Erythroblast (primary cell): ENCODE results near the gene ZNF691.
A peak's percentile ranks its signal among the peaks of the same experiment; 100 is the strongest.
"Not testable (repeated sequence)": the region's sequence is repeated elsewhere in the genome, so short reads cannot be mapped to it uniquely, and the experiment has no call there.

ENCODE experiments used
- DNase-seq, 2 experiments: peaks; one replicate each; lab custom pipeline; 2025; lab: John Stamatoyannopoulos, UW
- GATA1 ChIP-seq: IDR thresholded peaks from 2 replicates; pipeline ENCODE4 v1.6.1; 2011; ENCODE audit warnings: low read depth, mild to moderate bottlenecking, control low read depth, low read length, moderate library complexity
- POLR2A ChIP-seq: IDR thresholded peaks from 2 replicates; pipeline ENCODE4 v1.6.1; 2011; ENCODE audit warnings: mild to moderate bottlenecking, low read length

Gene ZNF691

DNA sequence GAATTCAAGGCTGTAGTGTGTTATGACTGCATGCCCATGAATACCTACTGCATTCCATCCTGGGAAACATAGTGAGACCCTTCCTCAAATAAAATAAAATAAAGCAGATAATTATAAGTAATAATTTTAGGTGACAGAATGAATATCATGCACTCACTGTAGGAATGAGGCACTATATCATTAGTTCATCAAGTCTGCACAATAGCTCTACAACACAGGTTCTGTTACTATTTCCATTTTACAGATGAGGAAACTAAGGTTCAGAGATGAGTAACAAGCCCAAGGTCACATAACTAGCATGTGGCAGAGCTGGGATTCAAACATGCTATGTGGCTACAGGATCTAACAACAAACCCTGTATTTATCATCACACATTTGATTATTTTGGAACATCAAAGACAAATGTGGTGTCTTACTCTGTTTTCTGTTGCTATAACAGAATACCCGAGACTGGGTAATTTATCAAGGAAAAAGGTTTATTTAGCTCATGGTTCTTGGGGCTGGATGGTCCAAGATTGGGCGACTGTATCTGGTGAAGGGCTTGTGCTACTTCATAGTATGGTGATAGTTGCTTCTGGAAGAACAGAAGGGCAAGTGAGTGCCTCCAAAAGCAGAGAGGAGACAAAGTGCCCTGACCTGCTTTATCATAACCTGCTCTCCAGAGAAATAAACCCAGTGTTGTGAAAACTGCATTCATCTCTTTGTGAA, 4.8 kb upstream of the ZNF691 start:
- DNase-seq: no peak

DNA sequence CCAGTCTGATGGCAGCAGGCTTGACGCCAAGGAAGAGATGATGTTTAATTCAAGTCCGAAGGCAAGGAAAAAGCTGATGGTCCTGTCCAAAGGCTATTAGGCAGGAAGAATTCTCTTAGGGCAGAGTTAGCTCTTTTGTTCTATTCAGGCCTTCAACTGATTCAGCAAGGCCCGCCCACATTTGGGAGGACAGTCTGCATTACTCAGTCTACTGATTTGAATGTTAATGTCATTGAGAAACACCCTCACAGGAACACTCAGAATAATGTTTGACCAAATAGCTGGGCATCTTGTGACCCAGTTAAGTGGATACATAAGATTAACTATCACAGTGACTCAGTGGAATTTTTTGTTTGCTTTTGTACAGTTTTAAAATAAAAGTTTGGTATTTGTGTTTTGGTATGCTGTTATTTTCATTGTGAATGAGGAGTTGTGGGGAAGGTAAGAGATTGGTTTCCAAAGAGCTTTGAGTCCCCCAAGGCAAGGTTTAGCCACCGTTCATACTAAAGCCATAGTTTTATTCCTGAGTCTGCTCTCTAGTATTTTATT, 1.7 kb upstream of the ZNF691 start:
- DNase-seq: peak in 1 of 2 experiments; percentile 42
- TF ChIP-seq GATA1 (no peak), POLR2A (peak; percentile 28)

More for the DNA sequence above, 4.8 kb upstream of the ZNF691 start:
- TF ChIP-seq POLR2A (no peak), GATA1 (no peak)

DNA sequence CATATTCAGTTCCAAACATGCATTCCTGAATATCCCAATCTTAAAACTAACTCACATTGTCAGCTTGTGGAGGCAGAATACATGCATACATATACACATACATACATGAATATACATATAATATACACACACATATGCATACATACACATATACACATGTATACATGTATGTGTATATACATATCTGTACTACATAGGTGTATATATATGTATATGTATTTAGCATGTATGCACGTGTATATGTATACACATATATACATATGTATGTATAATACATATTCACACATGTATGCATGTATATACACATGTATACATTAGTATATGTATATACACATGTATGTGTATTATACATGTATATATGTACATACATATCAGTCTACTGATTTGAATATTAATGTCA, 1.2 kb upstream of the ZNF691 start:
- peak in 1 of 2 experiments; percentile 42 for DNase-seq
- no peak for TF ChIP-seq GATA1
- no peak for TF ChIP-seq POLR2A

DNA sequence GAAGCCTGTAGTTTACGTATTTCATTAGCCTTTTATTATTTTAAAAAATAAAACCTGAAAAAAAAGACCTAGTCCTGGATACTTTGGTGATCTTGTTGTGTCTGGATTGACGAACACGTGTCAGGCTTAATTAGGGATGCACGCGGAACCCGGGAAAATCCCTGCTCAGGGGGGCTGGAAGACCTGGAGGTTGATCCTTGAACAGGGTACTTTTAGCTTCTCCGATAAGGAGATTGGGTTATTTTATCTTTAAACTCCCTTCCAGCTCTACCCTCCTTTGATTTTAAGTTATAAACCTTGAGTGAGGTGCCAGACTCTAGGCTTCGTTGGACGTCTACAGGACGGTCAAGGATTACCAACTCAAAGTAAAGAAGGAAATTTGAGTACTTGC, 552 bp upstream of the ZNF691 start:
- no peak for DNase-seq
- TF ChIP-seq POLR2A (no peak), GATA1 (no peak)

DNA sequence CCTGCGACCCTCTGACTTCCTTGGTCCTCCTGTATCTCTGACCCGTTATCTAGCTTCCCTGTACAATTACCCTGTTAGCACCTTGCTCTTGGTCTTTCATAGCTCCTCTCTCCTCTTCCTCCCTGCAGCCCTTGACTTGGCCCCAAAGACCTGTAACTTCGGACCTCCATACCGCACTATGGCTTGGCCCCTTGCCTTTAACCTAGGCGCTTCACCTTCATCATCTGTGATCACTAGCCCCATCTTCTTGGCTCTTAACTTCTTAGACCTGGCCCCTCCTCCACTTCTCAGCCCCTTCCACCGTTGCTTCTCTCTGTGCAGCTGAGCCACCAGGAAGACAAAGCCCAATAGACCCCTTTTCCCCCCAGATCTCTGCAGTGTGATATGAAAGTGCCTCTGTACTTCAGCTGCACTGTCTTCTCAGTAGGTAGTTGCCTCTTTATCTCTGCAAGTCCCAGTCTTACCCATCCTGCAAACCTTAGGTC, 740 bp downstream of the ZNF691 start:
- no peak for DNase-seq
- no peak for TF ChIP-seq GATA1
- no peak for TF ChIP-seq POLR2A

DNA sequence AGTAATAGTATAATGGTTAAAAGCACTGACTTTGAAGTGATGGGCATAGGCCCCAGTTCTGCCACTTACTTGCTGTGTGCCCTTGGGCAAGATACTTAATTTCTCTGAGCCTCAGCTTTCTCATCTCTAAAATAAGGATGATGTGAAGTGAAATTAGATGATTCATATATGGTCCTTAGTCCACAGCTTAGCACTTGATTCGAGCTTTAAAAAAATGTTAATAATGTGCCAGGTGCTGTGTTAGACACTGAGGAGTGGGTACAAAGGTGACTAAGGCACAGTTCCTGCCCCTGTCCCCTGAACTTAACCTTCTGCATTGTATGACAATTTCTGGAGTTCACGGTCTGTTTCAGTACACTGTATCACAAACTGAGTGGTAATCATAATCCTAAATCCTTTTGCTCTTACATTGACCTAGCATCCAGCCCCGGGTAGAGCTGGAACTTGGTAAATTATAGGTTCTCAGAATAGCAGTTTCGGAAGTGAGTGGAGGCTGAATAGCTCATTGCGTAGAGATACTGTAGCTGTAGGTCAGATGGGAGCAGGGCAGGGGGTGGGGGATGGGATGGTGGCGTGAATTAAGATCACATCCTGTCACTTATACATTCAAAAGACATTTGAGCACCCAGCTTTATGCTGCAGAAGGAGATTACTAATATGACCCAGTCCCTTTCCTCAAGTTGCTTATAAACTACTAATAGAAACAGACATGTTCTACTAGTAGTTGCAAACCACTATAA, 1.5 kb downstream of the ZNF691 start:
- no peak for DNase-seq

DNA sequence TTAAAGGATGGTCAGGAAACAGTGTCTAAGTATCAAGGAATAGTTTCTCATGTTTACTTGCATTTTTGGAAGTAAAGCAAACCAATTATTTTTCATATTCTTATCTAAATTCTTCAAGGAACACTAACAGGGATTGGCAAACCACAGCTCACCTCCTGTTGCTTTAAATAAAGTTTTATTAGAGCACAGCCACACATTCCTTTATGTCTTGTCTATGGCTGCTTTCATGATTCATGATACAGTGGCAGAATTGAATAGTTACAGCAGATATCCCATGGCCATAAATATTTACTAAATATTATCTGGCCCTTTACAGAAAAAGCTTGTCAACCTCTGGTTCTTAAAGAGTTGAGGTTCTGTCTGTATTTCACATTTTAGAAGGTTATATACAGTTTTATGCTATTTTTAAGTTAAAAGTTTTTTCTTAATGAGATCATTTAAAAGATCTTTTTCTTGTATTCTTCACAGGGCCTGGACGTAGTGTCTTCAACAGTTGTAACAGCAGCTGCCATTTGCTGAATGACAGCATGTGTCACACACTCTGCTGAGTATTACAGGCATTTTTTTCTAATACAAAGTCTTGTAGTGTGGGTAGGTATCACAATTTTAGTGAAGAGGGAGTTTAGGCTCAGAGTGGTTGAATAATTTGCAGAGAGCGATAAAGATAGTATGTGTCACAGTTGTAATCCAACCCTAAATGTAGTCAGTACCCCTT, 2.6 kb downstream of the ZNF691 start:
- no peak for DNase-seq

More for the DNA sequence above, 1.5 kb downstream of the ZNF691 start:
- TF ChIP-seq POLR2A (no peak), GATA1 (no peak)

DNA sequence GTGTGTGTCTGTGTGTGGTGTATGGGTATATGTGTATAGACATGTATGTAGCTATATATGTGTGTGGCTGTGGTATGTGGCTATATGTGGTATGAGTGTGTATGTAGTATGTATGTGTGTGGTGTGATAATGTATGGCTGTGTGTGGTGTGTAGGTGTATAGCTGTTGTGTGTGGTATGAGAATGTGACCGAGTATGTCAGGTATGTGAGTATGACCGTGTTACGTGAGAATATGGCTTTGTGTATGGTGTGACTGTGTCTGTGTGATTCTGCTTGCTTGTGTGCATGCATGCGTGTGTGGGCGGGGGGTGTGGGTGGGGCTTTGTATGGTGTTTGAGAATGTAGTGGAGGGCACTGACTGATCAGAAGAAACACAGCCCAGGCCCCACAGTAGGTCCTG, 3.5 kb downstream of the ZNF691 start:
- TF ChIP-seq POLR2A (no peak), GATA1 (no peak)
- DNase-seq: no peak

More for the DNA sequence above, 2.6 kb downstream of the ZNF691 start:
- TF ChIP-seq POLR2A (no peak), GATA1 (no peak)

DNA sequence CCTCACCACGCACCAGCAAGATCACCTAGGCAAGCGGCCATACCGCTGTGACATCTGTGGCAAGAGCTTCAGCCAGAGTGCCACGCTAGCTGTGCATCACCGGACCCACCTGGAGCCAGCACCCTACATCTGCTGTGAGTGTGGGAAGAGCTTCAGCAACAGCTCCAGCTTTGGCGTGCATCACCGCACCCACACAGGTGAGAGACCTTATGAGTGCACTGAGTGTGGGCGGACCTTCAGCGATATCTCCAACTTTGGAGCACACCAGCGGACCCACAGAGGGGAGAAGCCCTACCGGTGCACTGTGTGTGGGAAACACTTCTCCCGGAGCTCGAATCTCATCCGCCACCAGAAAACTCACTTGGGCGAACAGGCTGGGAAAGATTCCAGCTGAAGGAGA, 5.0 kb downstream of the ZNF691 start:
- no peak for TF ChIP-seq GATA1
- no peak for TF ChIP-seq POLR2A
- no peak for DNase-seq

DNA sequence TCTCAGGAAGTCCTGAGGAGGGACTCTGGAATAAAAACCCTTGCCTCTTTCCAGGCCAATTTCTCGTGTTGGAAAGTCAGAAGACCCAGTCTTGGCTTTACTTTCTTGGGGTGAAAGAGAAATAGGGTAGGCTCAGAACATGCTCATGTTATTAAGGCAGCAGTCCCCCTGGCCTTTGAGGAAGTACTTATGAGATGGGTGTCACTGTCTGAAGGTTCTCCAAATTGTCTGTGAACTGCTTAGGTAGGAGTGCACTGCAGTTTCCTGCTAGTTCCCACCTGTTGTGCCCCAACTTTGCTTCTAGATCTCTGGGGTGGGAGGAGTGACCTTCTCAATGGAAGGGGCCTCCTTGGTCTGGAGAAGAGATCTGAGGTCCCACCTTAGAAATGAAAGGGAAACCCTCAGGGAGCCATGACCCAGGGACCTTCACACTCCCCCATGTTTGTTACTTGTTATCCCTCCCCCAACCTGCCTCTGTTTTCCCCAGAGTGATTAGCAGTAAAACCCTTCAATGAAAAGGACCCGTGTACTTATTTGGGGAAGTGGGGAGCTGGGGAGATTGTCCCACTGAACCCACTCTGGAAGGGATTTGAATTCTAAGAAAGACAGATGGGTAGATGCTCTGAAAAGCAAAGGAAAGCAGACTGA, 5.7 kb downstream of the ZNF691 start:
- DNase-seq: no peak
- no peak for TF ChIP-seq GATA1
- TF ChIP-seq POLR2A: no peak

DNA sequence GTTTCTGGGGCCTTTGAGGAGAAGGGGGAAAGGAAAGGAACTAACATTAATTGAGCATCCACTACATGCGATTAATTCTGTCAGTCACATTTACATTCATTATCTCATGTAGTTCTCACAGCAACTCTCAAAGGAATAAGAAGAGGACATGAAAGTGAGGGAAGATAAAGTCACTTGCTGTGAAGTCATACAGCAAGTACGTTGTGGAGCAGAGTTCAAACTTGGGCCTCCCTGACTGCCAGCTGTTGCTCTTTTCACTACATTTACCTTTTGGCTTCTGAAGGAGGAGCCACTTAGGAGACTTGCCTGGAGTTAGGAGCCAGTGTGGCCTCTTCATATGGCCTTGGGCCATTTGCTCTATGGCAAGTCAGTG, 6.2 kb downstream of the ZNF691 start:
- TF ChIP-seq POLR2A: no peak
- no peak for TF ChIP-seq GATA1
- no peak for DNase-seq

DNA sequence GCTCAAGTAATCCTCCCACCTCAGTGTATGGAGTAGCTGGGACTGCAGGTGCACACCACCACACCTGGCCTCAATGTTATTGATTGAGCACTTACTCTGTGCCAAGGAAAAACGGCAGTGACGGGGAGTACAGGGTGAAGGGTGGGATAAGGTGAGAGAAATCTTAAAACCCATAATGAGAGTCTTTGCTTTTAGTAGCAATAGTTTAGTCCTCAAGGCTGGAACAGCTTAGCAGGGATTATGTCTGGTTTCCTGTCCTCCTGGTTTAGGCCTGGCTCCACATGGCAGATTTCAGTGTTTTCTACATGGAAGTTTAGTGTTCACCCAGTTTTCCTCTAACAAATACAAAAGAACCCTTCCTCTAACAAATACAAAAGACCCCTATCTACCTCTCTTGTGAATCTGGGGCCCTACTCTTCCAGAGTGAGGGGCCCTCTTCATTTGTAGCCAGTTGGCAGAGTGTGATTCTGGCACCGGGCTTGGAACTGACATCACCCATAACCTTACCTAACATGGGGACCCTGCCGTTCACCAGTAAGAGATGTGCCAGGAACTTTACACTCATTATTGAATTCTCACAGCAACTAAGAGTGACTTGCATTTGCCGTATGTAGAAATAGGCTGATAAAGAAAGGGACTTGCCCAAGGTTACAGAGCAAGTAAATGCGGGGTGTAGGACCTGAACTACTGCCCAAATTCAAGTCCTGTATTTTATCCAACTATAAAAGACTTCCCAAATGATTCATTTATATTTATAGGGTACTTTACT, 6.9 kb downstream of the ZNF691 start:
- peak in 1 of 2 experiments; percentile 22 for DNase-seq
- TF ChIP-seq POLR2A (no peak), GATA1 (no peak)

DNA sequence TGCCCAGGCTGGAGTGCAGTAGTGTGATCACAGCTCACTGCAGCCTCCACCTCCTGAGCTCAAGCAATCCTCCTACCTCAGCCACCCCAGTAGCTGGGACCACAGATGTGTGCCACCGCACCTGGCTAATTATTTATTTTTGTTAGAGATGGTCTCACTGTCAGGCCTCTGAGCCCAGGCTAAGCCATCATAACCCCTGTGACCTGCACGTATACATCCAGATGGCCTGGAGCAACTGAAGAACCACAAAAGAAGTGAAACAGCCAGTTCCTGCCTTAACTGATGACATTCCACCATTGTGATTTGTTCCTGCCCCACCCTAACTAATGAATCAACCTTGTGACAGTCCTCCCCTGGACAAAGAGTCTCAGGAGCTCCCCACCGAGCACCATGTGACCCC, 10.1 kb downstream of the ZNF691 start:
- not testable (repeated sequence) for DNase-seq

DNA sequence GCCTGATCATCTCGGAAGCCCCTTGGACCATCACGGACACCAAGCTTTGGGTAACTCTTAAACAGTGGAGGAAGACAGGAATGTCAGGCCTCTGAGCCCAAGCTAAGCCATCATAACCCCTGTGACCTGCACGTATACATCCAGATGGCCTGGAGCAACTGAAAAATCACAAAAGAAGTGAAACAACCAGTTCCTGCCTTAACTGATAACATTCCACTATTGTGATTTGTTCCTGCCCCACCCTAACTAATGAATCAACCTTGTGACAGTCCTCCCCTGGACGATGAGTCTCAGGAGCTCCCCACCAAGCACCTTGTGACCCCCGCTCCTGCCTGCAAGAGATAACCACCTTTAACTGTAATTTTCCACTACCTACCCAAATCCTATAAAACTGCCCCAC, 13.0 kb downstream of the ZNF691 start:
- not testable (repeated sequence) for DNase-seq
